Lower leg skin (tissue), 3 donors: Measurements from ENCODE around the gene SDHD.

Source experiments
- POLR2A ChIP-seq, 2 donors: fragments of 450-650 bp; IDR thresholded peaks; one replicate each; pipeline ENCODE4 v1.6.1; 2016 to 2017; ENCODE audit warnings: antibody characterized with exemption in 2 of 2, mild to moderate bottlenecking in 1 of 2, moderate library complexity in 1 of 2
- TF ChIP-seq, protein P1 (sequence below), 3 donors: fragments of 450-650 bp; IDR thresholded peaks; one replicate each; pipeline ENCODE4 v1.5.1; 2016; ENCODE audit warnings: antibody characterized with exemption in 3 of 3, mild to moderate bottlenecking in 3 of 3, moderate library complexity in 2 of 3

DNA sequence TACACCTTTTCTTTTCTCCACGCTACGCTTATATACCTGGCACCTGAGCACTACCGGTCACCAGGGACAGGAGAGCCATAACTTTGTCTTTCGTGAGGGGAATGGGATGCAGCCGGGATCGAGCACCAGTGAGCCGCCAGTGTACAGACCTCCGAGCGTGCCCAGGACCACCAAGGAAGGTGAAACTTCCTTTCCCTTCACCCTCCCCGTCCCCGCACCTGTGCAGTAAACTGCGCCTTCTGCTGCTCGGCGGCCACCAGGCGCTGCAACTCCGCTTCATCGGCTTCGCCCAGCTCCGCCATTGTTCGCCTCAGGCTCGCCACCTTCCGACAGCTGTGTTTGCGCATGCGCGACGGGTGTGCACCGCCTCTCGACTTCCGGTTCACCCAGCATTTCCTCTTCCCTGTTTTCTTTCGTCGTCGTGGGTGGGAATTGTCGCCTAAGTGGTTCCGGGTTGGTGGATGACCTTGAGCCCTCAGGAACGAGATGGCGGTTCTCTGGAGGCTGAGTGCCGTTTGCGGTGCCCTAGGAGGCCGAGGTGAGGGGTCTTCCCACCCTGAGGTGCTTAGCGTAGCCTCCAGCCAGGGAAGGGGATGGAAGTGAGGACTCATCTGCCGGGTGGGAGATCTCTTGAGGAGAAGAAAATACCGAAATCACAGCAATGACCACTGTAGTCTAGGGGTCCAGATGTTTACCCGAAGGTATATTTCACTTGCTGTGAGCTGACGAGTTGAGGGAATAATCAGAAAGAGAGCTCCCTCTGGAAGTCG is at the start of gene SDHD, which contains the start of gene TIMM8B:
- TF ChIP-seq POLR2A (IDR thresholded peaks at IDR 0.05), result no peak
- TF ChIP-seq, protein P1, sequence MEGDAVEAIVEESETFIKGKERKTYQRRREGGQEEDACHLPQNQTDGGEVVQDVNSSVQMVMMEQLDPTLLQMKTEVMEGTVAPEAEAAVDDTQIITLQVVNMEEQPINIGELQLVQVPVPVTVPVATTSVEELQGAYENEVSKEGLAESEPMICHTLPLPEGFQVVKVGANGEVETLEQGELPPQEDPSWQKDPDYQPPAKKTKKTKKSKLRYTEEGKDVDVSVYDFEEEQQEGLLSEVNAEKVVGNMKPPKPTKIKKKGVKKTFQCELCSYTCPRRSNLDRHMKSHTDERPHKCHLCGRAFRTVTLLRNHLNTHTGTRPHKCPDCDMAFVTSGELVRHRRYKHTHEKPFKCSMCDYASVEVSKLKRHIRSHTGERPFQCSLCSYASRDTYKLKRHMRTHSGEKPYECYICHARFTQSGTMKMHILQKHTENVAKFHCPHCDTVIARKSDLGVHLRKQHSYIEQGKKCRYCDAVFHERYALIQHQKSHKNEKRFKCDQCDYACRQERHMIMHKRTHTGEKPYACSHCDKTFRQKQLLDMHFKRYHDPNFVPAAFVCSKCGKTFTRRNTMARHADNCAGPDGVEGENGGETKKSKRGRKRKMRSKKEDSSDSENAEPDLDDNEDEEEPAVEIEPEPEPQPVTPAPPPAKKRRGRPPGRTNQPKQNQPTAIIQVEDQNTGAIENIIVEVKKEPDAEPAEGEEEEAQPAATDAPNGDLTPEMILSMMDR (IDR thresholded peaks at IDR 0.05), result peak in 1 of 3 donors; percentile 46
